ENCODE data around the gene MGAT3. TPM values are rescaled to one million over a fixed set of nuclear protein-coding genes. Genes with fewer than 3 reads are reported as not detected.

MGAT3 gene
- total RNA-seq, 2 experiments from 2014 or later: 1.0 to 1.2 TPM

DNA sequence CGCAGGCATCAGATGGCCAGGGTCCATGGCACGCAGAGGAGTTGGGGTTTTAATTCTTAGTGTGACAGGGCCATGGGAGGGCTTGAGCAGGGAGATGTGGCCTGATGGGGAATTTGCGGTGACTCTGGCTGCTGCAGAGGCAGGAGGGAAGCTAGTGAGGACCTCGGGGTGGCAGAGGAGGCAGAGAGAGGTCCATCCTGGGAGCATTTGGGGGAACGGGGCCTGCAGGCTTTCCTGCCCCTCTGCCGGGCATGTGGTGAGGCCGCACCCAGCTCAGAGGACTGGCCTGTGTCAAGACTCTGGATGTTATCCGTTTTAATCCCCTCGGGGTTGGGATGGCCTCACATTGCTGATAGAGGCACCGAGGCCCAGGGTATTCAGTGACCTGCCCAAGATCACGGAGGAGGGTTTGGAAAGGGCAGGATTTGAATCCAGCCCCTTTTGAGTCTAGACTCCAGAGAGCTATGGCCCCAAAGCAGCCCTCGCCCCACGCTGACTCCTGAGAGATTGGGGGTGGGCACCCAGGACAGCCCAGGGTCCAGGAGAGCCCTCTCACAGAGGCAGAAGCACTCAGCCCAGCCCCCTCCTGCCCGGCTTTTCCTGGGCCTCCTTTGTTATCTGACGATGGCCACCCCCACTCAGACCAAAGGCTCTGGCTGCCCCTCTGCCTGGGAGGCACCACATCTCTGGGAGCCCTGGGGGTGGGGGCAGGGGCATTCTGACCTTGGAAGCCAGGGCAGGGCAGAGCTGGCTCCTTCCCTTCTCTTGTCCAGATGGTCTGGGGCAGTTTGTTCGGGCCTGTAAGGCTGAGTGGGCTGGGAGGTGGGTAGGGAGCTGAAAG lies 13.9 kb downstream of the MGAT3 start:
- Mint-ChIP-seq H3K27ac (no peak overlapping the region), H3K4me1 (peaks cover 17% of the 10 kb centered on the region), H3K9me3 (no peaks in the 10 kb centered on the region), H3K27me3 (no peaks in the 10 kb centered on the region), H3K36me3 (no peaks in the 10 kb centered on the region), H3K4me3 (no peak overlapping the region)
- DNase-seq: no peak

DNA sequence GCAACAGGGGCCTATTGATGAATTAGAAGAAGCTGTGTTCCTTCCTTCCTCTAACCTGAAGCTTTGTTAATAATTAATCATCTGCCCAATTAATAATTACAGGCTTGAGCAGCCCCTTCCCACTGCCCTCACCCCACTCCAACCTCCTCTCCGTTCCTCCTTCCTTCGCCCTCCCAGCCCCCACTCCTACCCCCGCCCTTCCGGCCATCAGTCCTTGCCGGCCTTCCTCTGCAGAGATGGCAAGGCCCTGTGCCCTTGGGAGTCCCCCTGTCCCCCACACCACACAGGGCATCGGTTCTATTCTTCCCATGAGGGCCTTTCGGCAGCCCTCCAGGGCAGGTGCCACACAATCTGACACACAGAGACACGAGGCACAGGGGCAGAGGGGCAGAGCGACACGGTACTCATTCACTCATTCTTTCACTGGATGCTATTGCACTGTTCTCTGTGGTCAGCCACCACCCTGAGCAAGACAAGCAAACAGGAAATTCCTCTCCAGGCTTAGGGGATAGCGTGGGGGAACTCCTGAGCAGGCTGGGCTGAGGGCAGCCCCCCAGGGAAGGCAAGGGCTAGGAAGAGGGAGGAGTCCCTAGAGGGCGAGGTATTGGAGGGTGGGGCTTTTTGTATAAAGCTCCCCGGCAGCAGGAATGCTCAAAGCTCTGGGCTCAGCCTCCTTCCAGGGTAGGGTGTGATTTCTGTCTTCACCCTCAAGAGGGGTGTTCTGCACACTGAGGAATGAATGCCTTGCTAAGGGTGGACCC lies 14.7 kb downstream of the MGAT3 start:
- Mint-ChIP-seq H3K9me3 (no peaks in the 10 kb centered on the region), H3K4me1 (peaks cover 17% of the 10 kb centered on the region), H3K4me3 (no peak overlapping the region), H3K27me3 (no peaks in the 10 kb centered on the region), H3K36me3 (no peaks in the 10 kb centered on the region), H3K27ac (no peak overlapping the region)
- DNase-seq: peak; percentile 25

DNA sequence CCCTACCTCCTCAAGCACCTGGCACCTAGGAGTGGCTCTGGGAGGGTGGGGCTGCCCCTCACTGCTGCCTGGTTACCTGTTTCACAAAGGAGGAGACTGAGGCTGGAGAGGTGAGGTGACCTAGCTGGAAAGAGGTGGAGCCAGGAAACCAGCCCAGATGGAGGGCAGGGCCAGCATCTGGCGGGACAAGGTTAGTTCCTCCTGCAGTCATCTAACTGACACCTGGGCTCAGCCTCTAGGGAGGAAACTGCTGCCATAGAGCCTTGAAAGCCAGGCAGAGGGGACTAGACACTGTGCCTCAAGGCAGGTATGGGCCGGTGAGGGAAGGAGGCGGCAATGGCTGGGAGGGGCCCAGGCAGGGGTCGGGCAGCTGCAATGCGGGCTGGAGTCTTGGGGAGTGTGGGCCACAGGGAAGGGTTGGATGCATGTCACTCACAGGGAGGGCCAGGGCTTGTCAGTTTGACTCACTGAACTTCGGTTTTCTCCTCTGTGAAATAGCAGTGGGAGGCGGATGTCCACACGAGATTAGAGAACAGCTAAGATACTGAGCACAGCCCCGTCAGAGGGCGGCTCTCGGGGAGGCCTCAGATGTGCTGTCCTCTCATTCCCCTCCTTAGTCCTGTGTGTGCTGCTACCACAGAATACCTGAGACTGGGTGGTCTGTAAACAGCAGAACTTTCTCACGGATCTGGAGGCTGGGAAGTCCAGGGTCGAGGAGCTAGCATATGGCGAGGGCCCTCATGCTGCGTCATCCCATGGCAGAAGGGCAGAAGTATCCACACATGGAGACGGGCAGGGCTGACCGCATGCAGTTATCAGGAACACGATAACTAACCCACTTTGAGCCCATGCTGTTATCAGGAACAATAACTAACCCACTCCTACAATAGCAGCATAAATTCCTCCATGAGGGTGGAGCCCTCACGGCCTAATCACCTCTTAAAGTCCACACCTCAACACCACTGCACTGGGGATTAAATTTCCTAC lies 16.1 kb downstream of the MGAT3 start:
- H3K27ac Mint-ChIP-seq: peak overlapping the region; percentile 20
- H3K27me3 Mint-ChIP-seq: no peaks in the 10 kb centered on the region
- peaks cover 17% of the 10 kb centered on the region for H3K4me1 Mint-ChIP-seq
- DNase-seq: no peak
- H3K9me3 Mint-ChIP-seq: no peaks in the 10 kb centered on the region
- no peaks in the 10 kb centered on the region for H3K36me3 Mint-ChIP-seq
- no peak overlapping the region for H3K4me3 Mint-ChIP-seq

DNA sequence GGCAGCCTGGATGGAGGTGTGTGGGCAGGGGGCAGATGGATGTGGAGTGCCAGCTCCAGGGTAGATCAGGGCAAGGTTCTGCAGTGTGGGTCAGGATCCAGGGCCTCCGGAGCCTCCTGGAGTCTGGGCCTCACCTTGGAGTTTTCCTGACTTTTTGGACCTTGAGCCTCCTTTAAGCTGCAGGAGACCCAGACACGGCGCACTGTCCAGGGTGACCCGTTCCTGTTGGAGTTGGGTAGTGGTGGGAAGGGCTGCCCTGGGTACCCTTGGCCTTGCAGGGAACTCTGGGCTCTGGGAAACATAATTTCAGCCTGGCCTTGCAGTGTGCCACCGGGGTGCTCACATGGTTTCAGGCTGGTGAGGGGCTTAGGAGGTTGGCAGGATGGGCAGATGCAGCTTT lies 17.0 kb downstream of the MGAT3 start:
- no peaks in the 10 kb centered on the region for H3K9me3 Mint-ChIP-seq
- H3K4me1 Mint-ChIP-seq: peaks cover 17% of the 10 kb centered on the region
- no peak for DNase-seq
- no peak overlapping the region for H3K27ac Mint-ChIP-seq
- H3K4me3 Mint-ChIP-seq: no peak overlapping the region
- no peaks in the 10 kb centered on the region for H3K27me3 Mint-ChIP-seq
- no peaks in the 10 kb centered on the region for H3K36me3 Mint-ChIP-seq

DNA sequence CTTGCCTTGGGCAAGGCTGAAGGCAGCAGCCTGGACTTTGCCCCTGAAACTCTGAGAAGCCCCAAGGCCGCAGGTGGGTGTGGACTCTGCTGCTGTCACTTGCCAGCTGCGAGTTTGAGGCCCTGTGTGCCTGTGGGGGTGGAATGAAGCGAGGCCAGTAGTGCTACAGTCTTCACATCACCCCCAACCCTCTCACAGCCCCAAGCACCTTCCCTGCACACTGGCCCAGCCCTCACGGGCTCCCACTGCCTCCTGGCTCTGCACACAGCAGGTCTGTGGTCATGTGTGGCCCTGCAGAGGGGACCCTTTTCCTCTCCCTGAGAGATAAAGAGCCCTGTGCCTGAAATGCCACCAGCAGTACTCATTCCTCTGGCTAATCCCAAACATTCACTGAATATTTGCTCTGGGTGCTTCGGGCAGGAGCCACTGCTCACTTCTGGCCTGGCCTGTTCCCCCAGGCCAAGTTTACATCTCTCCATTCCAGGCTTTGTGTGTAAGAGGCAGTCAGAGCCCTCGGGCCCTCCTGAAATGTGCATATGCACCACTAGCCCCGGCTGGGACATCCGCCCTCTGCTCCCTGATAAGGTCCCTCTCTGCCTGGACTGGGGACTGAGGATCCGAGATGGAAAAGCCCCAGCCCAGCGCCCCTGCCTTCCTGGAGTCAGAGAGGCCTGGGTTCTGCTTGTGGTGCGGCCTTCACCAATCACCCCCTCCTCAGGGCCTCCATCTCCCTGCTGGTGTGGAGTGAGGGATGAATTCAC lies 17.7 kb downstream of the MGAT3 start:
- DNase-seq: no peak
- Mint-ChIP-seq H3K4me3 (no peak overlapping the region), H3K27ac (no peak overlapping the region), H3K36me3 (no peaks in the 10 kb centered on the region), H3K9me3 (no peaks in the 10 kb centered on the region), H3K27me3 (no peaks in the 10 kb centered on the region), H3K4me1 (peaks cover 17% of the 10 kb centered on the region)

DNA sequence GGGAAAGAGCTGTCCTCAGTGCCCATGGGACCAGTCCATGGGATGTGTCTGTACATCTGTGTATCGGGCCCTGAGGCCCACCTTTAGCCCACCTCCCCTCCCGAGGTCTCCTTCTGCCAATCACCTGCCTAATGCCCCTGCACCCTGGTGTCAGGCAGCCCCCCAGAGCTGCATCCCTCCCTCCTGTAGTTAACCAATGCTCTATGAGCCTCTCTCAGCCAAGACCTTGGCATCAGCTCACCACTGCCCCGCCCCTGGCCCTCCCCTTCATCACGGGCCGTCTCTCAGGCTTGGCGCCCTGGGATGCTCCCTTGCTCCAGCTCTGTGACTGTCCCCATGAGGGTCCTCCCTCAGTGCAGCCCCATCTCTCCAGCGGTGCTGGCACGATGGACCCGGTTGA lies 18.5 kb downstream of the MGAT3 start:
- DNase-seq: no peak

DNA sequence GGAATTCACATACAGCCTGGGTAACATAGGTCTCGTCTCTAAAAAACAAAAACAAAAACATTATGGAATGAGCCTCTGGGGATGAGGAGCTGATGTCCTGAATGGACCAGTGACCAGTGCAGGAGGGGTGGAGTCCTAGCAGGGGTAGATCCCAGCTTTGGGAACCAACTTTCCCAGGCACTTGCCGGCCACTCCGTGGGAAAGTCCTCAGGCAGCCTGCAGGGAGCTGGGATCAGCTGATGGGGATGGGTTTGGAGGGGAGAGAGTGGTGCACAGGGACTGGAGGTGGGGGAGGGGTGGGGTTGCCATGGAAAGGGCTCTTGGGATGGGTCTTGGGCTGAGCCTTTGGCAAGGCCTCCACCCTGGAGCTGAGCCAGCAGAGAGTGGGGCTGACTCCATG lies 19.1 kb downstream of the MGAT3 start:
- DNase-seq: no peak
- no peaks in the 10 kb centered on the region for H3K9me3 Mint-ChIP-seq
- H3K27ac Mint-ChIP-seq: no peak overlapping the region
- no peak overlapping the region for H3K4me3 Mint-ChIP-seq
- H3K27me3 Mint-ChIP-seq: no peaks in the 10 kb centered on the region
- H3K36me3 Mint-ChIP-seq: no peaks in the 10 kb centered on the region
- H3K4me1 Mint-ChIP-seq: peaks cover 17% of the 10 kb centered on the region

More for the DNA sequence above, 18.5 kb downstream of the MGAT3 start:
- Mint-ChIP-seq H3K4me3 (no peak overlapping the region), H3K9me3 (no peaks in the 10 kb centered on the region), H3K27me3 (no peaks in the 10 kb centered on the region), H3K4me1 (peaks cover 17% of the 10 kb centered on the region), H3K36me3 (no peaks in the 10 kb centered on the region), H3K27ac (no peak overlapping the region)

DNA sequence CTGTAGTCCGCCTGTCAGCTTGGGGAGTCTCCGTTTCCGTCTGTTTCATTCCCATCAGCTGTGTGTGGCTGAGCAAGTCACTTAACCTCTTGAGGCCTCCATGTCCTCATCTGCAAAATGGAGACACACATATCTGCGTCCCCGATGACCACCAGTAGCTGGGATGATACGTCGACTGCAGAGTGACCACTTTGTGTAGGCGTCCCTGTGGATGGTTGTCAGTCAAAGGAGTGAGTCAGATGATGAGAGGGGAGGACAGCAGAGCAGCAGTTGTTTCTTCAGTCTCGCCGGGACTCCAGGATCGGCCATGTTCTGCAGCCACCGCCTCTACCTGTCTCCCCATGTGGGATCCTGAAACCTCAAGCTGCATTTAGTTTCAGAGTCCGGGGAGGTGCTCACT lies 19.9 kb downstream of the MGAT3 start:
- H3K4me1 Mint-ChIP-seq: peaks cover 11% of the 10 kb centered on the region
- no peaks in the 10 kb centered on the region for H3K36me3 Mint-ChIP-seq
- no peak overlapping the region for H3K4me3 Mint-ChIP-seq
- no peaks in the 10 kb centered on the region for H3K27me3 Mint-ChIP-seq
- H3K9me3 Mint-ChIP-seq: no peaks in the 10 kb centered on the region
- H3K27ac Mint-ChIP-seq: no peak overlapping the region
- no peak for DNase-seq

DNA sequence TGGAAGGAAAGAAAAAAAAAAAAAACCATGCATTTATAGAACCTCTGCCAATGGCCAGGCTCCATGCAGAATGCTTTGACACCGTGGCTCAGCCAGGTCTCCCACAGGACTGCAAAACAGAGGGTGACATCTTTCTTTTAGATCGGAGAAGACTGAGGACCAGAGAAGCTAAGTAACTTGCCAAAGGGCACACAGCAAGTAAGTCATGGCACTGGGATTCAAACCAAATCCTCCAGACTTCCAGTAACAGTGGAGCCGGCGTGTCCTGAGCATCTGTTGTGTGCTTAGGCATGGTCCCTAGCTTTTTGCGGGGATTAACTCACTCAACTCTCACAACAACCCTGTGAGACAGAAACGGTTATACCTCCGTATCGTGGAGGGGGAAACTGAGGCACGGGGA lies 20.7 kb downstream of the MGAT3 start:
- Mint-ChIP-seq H3K4me1 (peaks cover 4% of the 10 kb centered on the region), H3K36me3 (no peaks in the 10 kb centered on the region)

DNA sequence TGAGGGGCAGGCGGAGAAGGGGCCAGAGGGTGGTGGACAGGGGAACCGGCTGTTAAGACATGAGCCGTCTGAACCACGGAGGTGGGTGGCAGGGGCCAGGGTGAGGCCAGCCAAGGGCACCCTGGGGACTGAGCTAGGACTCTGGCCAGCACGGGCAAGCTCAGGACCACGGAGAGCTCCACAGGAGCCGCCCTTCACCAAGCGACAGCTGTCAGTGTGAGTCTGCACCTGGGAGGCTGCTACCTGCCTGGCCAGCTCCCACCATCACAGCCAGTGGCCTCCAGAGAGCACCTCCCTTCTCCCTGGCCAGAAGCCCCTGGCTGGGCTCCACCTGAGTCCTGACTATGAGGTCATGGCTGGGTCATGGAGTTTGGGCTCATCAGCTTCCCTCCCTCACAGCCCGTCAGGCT lies 21.6 kb downstream of the MGAT3 start:
- Mint-ChIP-seq H3K4me1 (no peaks in the 10 kb centered on the region), H3K9me3 (no peaks in the 10 kb centered on the region), H3K27me3 (no peaks in the 10 kb centered on the region), H3K4me3 (no peak overlapping the region), H3K36me3 (no peaks in the 10 kb centered on the region), H3K27ac (no peak overlapping the region)
- peak; percentile 21 for DNase-seq

More for the DNA sequence above, 20.7 kb downstream of the MGAT3 start:
- Mint-ChIP-seq H3K27me3 (no peaks in the 10 kb centered on the region), H3K4me3 (no peak overlapping the region), H3K27ac (no peak overlapping the region), H3K9me3 (no peaks in the 10 kb centered on the region)
- DNase-seq: no peak

DNA sequence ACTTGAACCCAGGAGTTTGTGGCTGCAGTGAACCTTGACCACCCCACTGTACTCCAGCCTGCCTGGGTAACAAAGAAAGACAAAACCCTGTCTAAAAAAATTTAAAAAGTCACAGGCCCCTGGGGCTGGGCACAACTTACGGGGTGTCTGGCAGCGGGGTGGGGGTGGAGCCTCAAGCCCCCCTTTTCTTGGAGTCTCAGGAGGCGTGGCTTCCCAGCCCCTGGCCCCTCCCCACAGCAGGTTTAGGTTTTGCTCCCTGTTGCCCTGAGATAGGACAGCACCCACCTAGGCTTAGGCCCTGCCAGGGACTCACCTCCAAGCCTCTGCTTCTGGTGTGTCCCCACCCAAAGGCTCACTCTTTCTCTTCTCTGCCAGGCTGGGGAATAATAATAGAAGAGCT lies 22.4 kb downstream of the MGAT3 start:
- no peaks in the 10 kb centered on the region for H3K27me3 Mint-ChIP-seq
- no peaks in the 10 kb centered on the region for H3K4me1 Mint-ChIP-seq
- no peak for DNase-seq
- H3K36me3 Mint-ChIP-seq: no peaks in the 10 kb centered on the region
- no peaks in the 10 kb centered on the region for H3K9me3 Mint-ChIP-seq
- H3K4me3 Mint-ChIP-seq: no peak overlapping the region
- no peak overlapping the region for H3K27ac Mint-ChIP-seq

DNA sequence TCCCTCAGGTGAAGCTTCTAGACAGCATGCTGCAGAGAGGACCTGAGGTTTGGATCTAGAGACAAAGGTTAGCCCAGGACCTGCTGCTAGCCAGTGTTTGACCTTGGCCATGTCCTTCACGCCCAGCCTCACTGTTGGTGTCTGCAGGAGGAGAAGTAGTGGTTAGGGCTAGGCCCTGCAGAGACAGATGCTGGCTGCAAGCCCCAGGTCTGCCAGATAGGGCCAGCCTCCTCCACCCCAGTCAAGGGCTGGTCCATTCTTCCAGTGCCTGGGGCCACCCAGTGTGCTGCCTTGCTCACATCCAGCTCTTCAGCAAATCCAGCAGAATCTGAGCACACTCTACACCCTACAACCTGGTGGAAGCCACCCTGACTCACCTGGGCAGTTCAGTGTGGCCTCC lies 23.7 kb downstream of the MGAT3 start:
- no peaks in the 10 kb centered on the region for H3K27me3 Mint-ChIP-seq
- no peaks in the 10 kb centered on the region for H3K36me3 Mint-ChIP-seq
- H3K9me3 Mint-ChIP-seq: no peaks in the 10 kb centered on the region
- H3K4me1 Mint-ChIP-seq: no peaks in the 10 kb centered on the region
- H3K4me3 Mint-ChIP-seq: no peak overlapping the region
- no peak for DNase-seq
- no peak overlapping the region for H3K27ac Mint-ChIP-seq

DNA sequence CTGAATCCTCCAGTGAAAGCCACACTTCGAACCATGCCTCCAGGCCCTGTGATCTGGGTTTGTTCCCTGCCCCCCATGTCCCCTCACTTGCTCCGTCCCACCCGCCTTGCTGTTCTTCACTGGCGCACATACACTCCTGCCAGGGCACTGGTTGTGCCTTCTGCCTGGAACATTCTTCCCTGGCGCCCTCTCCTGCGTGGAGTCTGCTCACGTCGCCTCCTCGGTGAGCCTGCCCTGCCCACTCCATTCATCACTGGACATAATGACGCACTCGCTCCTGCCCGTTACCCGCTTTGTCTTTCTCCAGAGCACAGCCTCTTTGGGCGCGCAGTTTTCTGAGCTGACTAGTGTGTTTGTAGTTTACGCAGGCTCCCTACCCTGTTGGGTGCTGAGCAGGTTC lies 24.2 kb downstream of the MGAT3 start:
- Mint-ChIP-seq H3K4me3 (no peak overlapping the region), H3K27me3 (no peaks in the 10 kb centered on the region), H3K36me3 (no peaks in the 10 kb centered on the region), H3K4me1 (no peaks in the 10 kb centered on the region), H3K9me3 (no peaks in the 10 kb centered on the region), H3K27ac (no peak overlapping the region)
- no peak for DNase-seq

DNA sequence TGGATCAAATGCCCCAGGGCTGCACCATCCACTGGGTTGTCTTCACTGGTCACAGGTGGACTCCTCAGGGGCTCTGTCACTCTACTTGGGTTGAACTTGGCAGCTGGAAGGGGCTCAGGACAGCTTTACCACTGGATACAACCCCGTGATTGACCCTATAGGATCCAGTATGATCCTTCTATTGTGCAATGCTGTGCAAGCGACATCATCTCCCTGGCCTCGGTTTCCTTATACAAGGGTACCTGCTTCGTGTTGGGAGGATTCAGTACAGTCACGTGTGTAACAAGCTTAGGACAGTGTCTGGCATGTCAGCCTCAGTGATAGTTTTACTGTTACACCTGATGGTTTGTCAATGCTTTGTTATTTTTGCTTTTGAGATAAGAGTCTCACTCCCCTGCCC lies 24.8 kb downstream of the MGAT3 start:
- no peaks in the 10 kb centered on the region for H3K36me3 Mint-ChIP-seq

More for the DNA sequence above, 24.8 kb downstream of the MGAT3 start:
- no peaks in the 10 kb centered on the region for H3K4me1 Mint-ChIP-seq
- H3K27ac Mint-ChIP-seq: no peak overlapping the region
- no peaks in the 10 kb centered on the region for H3K27me3 Mint-ChIP-seq
- H3K9me3 Mint-ChIP-seq: no peaks in the 10 kb centered on the region
- no peak overlapping the region for H3K4me3 Mint-ChIP-seq
- no peak for DNase-seq
